Measurements from ENCODE around the gene ALDH18A1. TPM values are rescaled to one million over a fixed set of nuclear protein-coding genes. Genes with fewer than 3 reads are reported as not detected.

ALDH18A1 gene
- total RNA-seq, 1 donor from 2014 or later: 172 TPM

- TF ChIP-seq CTCF (conservative IDR thresholded peaks at IDR 0.05): no peak
- no peak for DNase-seq (ENCODE audit: low read depth, low spot score)
- H3K36me3 Mint-ChIP-seq (ENCODE audit: low read depth): peaks cover 20% of the 10 kb centered on the region
- no peaks in the 10 kb centered on the region for H3K27me3 Mint-ChIP-seq (ENCODE audit: low read depth)
- no peak overlapping the region for H3K4me3 Mint-ChIP-seq
- H3K4me1 Mint-ChIP-seq: no peaks in the 10 kb centered on the region
- no peak overlapping the region for H3K27ac Mint-ChIP-seq (ENCODE audit: unreplicated experiment)
- no peaks in the 10 kb centered on the region for H3K9me3 Mint-ChIP-seq
These were observed 43.2 kb downstream of the ALDH18A1 start for GRCh38 chr10:95613330-95613729.

GRCh38 chr10:95610727-95611126 lies 45.8 kb downstream of the ALDH18A1 start:
- Mint-ChIP-seq H3K27me3 (ENCODE audit: low read depth) (no peaks in the 10 kb centered on the region), H3K9me3 (no peaks in the 10 kb centered on the region), H3K4me1 (no peaks in the 10 kb centered on the region), H3K27ac (ENCODE audit: unreplicated experiment) (no peak overlapping the region), H3K4me3 (no peak overlapping the region), H3K36me3 (ENCODE audit: low read depth) (peaks cover 21% of the 10 kb centered on the region)
- TF ChIP-seq CTCF (conservative IDR thresholded peaks at IDR 0.05): no peak
- DNase-seq (ENCODE audit: low read depth, low spot score): no peak

GRCh38 chr10:95606922-95607321 lies 49.6 kb downstream of the ALDH18A1 start:
- no peak overlapping the region for H3K4me3 Mint-ChIP-seq
- H3K27me3 Mint-ChIP-seq (ENCODE audit: low read depth): no peaks in the 10 kb centered on the region
- DNase-seq (ENCODE audit: low read depth, low spot score): no peak
- H3K4me1 Mint-ChIP-seq: no peaks in the 10 kb centered on the region
- H3K27ac Mint-ChIP-seq (ENCODE audit: unreplicated experiment): peak overlapping the region; percentile 30
- no peaks in the 10 kb centered on the region for H3K9me3 Mint-ChIP-seq
- H3K36me3 Mint-ChIP-seq (ENCODE audit: low read depth): peaks cover 9% of the 10 kb centered on the region
- TF ChIP-seq CTCF (conservative IDR thresholded peaks at IDR 0.05): no peak

GRCh38 chr10:95605163-95605562 lies 51.3 kb downstream of the ALDH18A1 start:
- Mint-ChIP-seq H3K4me1 (peaks cover 10% of the 10 kb centered on the region), H3K36me3 (ENCODE audit: low read depth) (peaks cover 4% of the 10 kb centered on the region), H3K4me3 (no peak overlapping the region), H3K9me3 (no peaks in the 10 kb centered on the region), H3K27me3 (ENCODE audit: low read depth) (no peaks in the 10 kb centered on the region), H3K27ac (ENCODE audit: unreplicated experiment) (no peak overlapping the region)
- TF ChIP-seq CTCF (conservative IDR thresholded peaks at IDR 0.05): no peak
- DNase-seq (ENCODE audit: low read depth, low spot score): no peak

GRCh38 chr10:95604630-95605029 lies 51.9 kb downstream of the ALDH18A1 start:
- no peak for TF ChIP-seq CTCF (conservative IDR thresholded peaks at IDR 0.05)
- H3K27ac Mint-ChIP-seq (ENCODE audit: unreplicated experiment): no peak overlapping the region
- no peak for DNase-seq (ENCODE audit: low read depth, low spot score)
- H3K36me3 Mint-ChIP-seq (ENCODE audit: low read depth): peaks cover 4% of the 10 kb centered on the region
- no peaks in the 10 kb centered on the region for H3K27me3 Mint-ChIP-seq (ENCODE audit: low read depth)
- H3K4me3 Mint-ChIP-seq: no peak overlapping the region
- H3K4me1 Mint-ChIP-seq: peaks cover 10% of the 10 kb centered on the region
- no peaks in the 10 kb centered on the region for H3K9me3 Mint-ChIP-seq

GRCh38 chr10:95602382-95602781 lies 54.1 kb downstream of the ALDH18A1 start:
- no peaks in the 10 kb centered on the region for H3K27me3 Mint-ChIP-seq (ENCODE audit: low read depth)
- H3K36me3 Mint-ChIP-seq (ENCODE audit: low read depth): peaks cover under 1% of the 10 kb centered on the region
- no peak for TF ChIP-seq CTCF (conservative IDR thresholded peaks at IDR 0.05)
- H3K4me1 Mint-ChIP-seq: peaks cover 10% of the 10 kb centered on the region
- DNase-seq (ENCODE audit: low read depth, low spot score): no peak
- no peaks in the 10 kb centered on the region for H3K9me3 Mint-ChIP-seq
- H3K4me3 Mint-ChIP-seq: no peak overlapping the region
- H3K27ac Mint-ChIP-seq (ENCODE audit: unreplicated experiment): peak overlapping the region; percentile 64
